HCT116 (cell line): ENCODE data around the gene STRA8. TPM values are rescaled to one million over a fixed set of nuclear protein-coding genes. Genes with fewer than 3 reads are reported as not detected.

Experiments
- ATAC-seq: fragments of 200-7000 bp; cut with Tn5 transposase; 2 replicates; pipeline ENCODE4 v1.9.1; 2020; ENCODE audit warnings: mild to moderate bottlenecking, moderate library complexity
- BruUV-seq: library from RNA; stranded (reverse); fragments of 400-500 nt; replicated peaks from 2 replicates; lab custom pipeline; 2021; lab: Mats Ljungman, UMichigan
- CTCF ChIA-PET: fragments of 300-600 bp; sonication (Branson Sonifier 250); formaldehyde crosslinking; loops from one replicate; lab custom pipeline; 2021; ENCODE audit warnings: antibody characterized with exemption; lab: Charles Lee
- POLR2A ChIA-PET: fragments of 300-600, 350-600 bp; sonication (Branson Sonifier 250); formaldehyde crosslinking; loops from one replicate; lab custom pipeline; 2021; ENCODE audit warnings: antibody characterized with exemption; lab: Charles Lee
- RAD21 ChIA-PET, 2 experiments: fragments of 300-600 bp; sonication (Branson Sonifier 250); formaldehyde crosslinking; loops; one replicate each; lab custom pipeline; 2023; ENCODE audit warnings: low total read pairs in 2 of 2; ENCODE audit not compliant: uncharacterized antibody in 2 of 2, unreplicated experiment in 2 of 2, low non-redundant PET in 1 of 2; lab: Charles Lee
- DNase-seq: peaks from one replicate; pipeline ENCODE4 v3.0.0-alpha.2; 2010; ENCODE audit warnings: low read depth, low spot score
- H2AFZ ChIP-seq: fragments of 200-600 bp; shearing (Covaris generic), sonication (generic); 2 replicates; pipeline ENCODE4 v1.6.1; 2017; ENCODE audit warnings: low read depth, mixed run types, mixed read lengths, antibody characterized with exemption, low read length; ENCODE audit not compliant: poor library complexity, severe bottlenecking
- H3K27ac ChIP-seq: 2 replicates; pipeline ENCODE4 v1.5.1; 2012; ENCODE audit warnings: low read depth, low read length
- H3K27me3 ChIP-seq: fragments of 200-600 bp; sonication (generic); 2 replicates; pipeline ENCODE4 v1.6.1; 2016; ENCODE audit warnings: mixed run types, low read length, mixed read lengths; ENCODE audit not compliant: insufficient read depth
- H3K36me3 ChIP-seq, 2 experiments: fragments of 200-500 bp in 1 of 2; fragments of 200-600 bp in 1 of 2; sonication (Bioruptor generic) in 1 of 2; sonication (generic) in 1 of 2; 2 replicates each; pipeline versions ENCODE4 v1.5.1 to v1.6.1; 2014 to 2016; ENCODE audit warnings: low read length in 2 of 2, inconsistent platforms in 1 of 2, mixed read lengths in 1 of 2, mixed run types in 1 of 2; ENCODE audit not compliant: insufficient read depth in 2 of 2, control insufficient read depth in 1 of 2
- H3K4me1 ChIP-seq, 2 experiments: fragments of 200-600 bp in 1 of 2; sonication (generic) in 1 of 2; 2 replicates each; pipeline versions ENCODE4 v1.5.1 to v1.6.1; 2012 to 2017; ENCODE audit warnings: low read length in 2 of 2, inconsistent platforms in 1 of 2, mild to moderate bottlenecking in 1 of 2, mixed read lengths in 1 of 2, mixed run types in 1 of 2, moderate library complexity in 1 of 2; ENCODE audit not compliant: insufficient read depth in 2 of 2, control insufficient read depth in 1 of 2
- H3K4me2 ChIP-seq: fragments of 200-600 bp; sonication (generic); 2 replicates; pipeline ENCODE4 v1.6.1; 2017; ENCODE audit warnings: mixed run types, low read length, mixed read lengths
- H3K4me3 ChIP-seq, 2 experiments: fragments of 200-600 bp in 1 of 2; sonication (generic) in 1 of 2; replicated peaks in 1 of 2; 2 replicates each; pipeline ENCODE4 v1.5.1; 2011 to 2016; ENCODE audit warnings: low read length in 2 of 2, control low read depth in 1 of 2, low read depth in 1 of 2, mild to moderate bottlenecking in 1 of 2, mixed read lengths in 1 of 2, mixed run types in 1 of 2
- H3K79me2 ChIP-seq: fragments of 200-600 bp; sonication (generic); 2 replicates; pipeline ENCODE4 v1.6.1; 2017; ENCODE audit warnings: mild to moderate bottlenecking, mixed run types, low read length, moderate library complexity, mixed read lengths; ENCODE audit not compliant: insufficient read depth
- H3K9ac ChIP-seq: fragments of 200-600 bp; sonication (generic); 2 replicates; pipeline ENCODE4 v1.6.1; 2016; ENCODE audit warnings: low read length, mixed read lengths
- H3K9me2 ChIP-seq: fragments of 200-600 bp; sonication (generic), shearing (Covaris generic); 2 replicates; pipeline ENCODE4 v1.6.1; 2017; ENCODE audit warnings: mixed run types, mild to moderate bottlenecking, moderate library complexity; ENCODE audit not compliant: insufficient read depth
- H3K9me3 ChIP-seq, 2 experiments: fragments of 200-500 bp in 1 of 2; fragments of 200-600 bp in 1 of 2; sonication (Bioruptor generic) in 1 of 2; sonication (generic) in 1 of 2; 2 replicates each; pipeline ENCODE4 v1.6.1; 2014 to 2017; ENCODE audit warnings: low read length in 2 of 2, mixed read lengths in 2 of 2, inconsistent platforms in 1 of 2, low read depth in 1 of 2, mild to moderate bottlenecking in 1 of 2, mixed run types in 1 of 2, moderate library complexity in 1 of 2; ENCODE audit not compliant: control insufficient read depth in 1 of 2, insufficient read depth in 1 of 2
- H4K20me1 ChIP-seq: fragments of 200-600 bp; sonication (generic), shearing (Covaris generic); 2 replicates; pipeline ENCODE4 v1.6.1; 2017; ENCODE audit warnings: mixed run types, mild to moderate bottlenecking, moderate library complexity; ENCODE audit not compliant: insufficient read depth
- CBX3 ChIP-seq: IDR thresholded peaks from 2 replicates; pipeline ENCODE4 v1.6.1; 2012; ENCODE audit warnings: low read depth
- CEBPB ChIP-seq: IDR thresholded peaks from 2 replicates; pipeline ENCODE4 v1.6.1; 2012; ENCODE audit warnings: low read depth
- CTCF ChIP-seq, 3 experiments: fragments of 200-600 bp in 1 of 3; sonication (generic) in 1 of 3; IDR thresholded peaks in 2 of 3; conservative IDR thresholded peaks in 1 of 3; 2 replicates each; pipeline ENCODE4 v1.5.1; 2012 to 2017; ENCODE audit warnings: low read depth in 2 of 3, low read length in 2 of 3, antibody characterized with exemption in 1 of 3, borderline replicate concordance in 1 of 3, control low read depth in 1 of 3, mild to moderate bottlenecking in 1 of 3, mixed read lengths in 1 of 3, mixed run types in 1 of 3, moderate library complexity in 1 of 3; ENCODE audit not compliant: insufficient read depth in 1 of 3
- EGR1 ChIP-seq: IDR thresholded peaks from 2 replicates; pipeline ENCODE4 v1.6.1; 2012; ENCODE audit warnings: low read depth
- EZH2phosphoT487 ChIP-seq: fragments of 200-600 bp; IDR thresholded peaks from 2 replicates; pipeline ENCODE4 v1.6.1; 2018; ENCODE audit warnings: antibody characterized with exemption, borderline replicate concordance
- JUND ChIP-seq: IDR thresholded peaks from 2 replicates; pipeline ENCODE4 v1.6.1; 2012
- POLR2A ChIP-seq: IDR thresholded peaks from 2 replicates; pipeline ENCODE4 v1.7.0; 2011; ENCODE audit warnings: borderline replicate concordance; ENCODE audit not compliant: insufficient read depth, insufficient read length; ENCODE audit errors: extremely low read depth
- RAD21 ChIP-seq: IDR thresholded peaks from 2 replicates; pipeline ENCODE4 v1.6.1; 2012; ENCODE audit warnings: low read depth, mild to moderate bottlenecking
- SRF ChIP-seq: IDR thresholded peaks from 2 replicates; pipeline ENCODE4 v1.6.1; 2012; ENCODE audit warnings: low read depth
- TCF7L2 ChIP-seq: IDR thresholded peaks from 2 replicates; pipeline ENCODE4 v1.7.0; 2011; ENCODE audit warnings: borderline replicate concordance, inconsistent platforms; ENCODE audit not compliant: insufficient read depth, insufficient read length; ENCODE audit errors: extremely low read depth
- YY1 ChIP-seq: IDR thresholded peaks from 2 replicates; pipeline ENCODE4 v1.6.1; 2011; ENCODE audit warnings: low read length, low read depth, moderate library complexity, mild to moderate bottlenecking; ENCODE audit not compliant: insufficient replicate concordance; ENCODE audit errors: extremely low read depth
- intact Hi-C: fragments of 100-400 bp; cut with micrococcal nuclease; formaldehyde crosslinking; loops from 2 replicates; pipeline ENCODE4 v1.10.0; 2022
- total RNA-seq: library from RNA; stranded (reverse); gene quantifications from one replicate; pipeline ENCODE4 v1.2.1, GENCODE V29; 2021; ENCODE audit not compliant: unreplicated experiment

Gene STRA8
- total RNA-seq, 1 experiment from 2014 or later: not detected

DNA sequence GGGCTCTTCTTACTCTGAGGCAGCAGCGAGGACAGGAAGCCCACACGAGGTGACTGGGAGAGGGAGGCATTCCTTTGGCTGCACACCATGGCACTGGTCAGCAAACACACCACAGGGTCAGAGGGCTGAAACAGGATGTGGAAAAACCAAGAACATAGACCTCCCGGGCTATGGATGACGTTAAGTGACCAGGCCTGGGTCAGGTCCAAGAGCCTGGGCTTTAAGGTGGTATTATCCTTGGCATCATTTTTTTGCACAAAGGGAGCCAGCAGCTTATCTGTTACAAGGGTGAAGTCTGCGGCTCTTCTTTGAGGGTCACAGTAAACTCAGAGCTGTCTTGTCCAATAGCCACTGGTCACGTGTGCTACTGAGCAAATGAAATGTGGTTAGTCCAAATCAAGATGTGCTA, 29.3 kb upstream of the STRA8 start:
- CTCF ChIA-PET: no interaction called here
- H3K9me3 ChIP-seq: no peaks in the 10 kb centered on the region
- POLR2A ChIA-PET: interaction anchor here (0.6 kb wide), 1 partner anchor 558 kb away, joined by 3 read pairs; no protein-coding TSS in a partner anchor
- no peak overlapping the region for H3K4me2 ChIP-seq
- H3K9me2 ChIP-seq: no peaks in the 10 kb centered on the region
- no peaks in the 10 kb centered on the region for H3K27me3 ChIP-seq
- no peak overlapping the region for H3K4me3 ChIP-seq
- BruUV-seq: no TSS peak
- no peaks in the 10 kb centered on the region for H3K79me2 ChIP-seq
- DNase-seq: no peak
- H3K4me1 ChIP-seq: no peaks in the 10 kb centered on the region
- no peak overlapping the region for H2AFZ ChIP-seq
- TF ChIP-seq POLR2A (no peak), CEBPB (no peak), YY1 (no peak), SRF (no peak), TCF7L2 (no peak), CTCF (IDR thresholded peaks at IDR 0.05 in 2 of 3, conservative IDR thresholded peaks at IDR 0.05 in 1 of 3; ENCODE audit: borderline replicate concordance in 1 of 3, insufficient read depth in 1 of 3, low read depth in 2 of 3, low read length in 2 of 3) (no peak), RAD21 (no peak), JUND (no peak), EZH2phosphoT487 (no peak)
- peaks cover 0 to 3% of the 10 kb centered on the region in 2 experiments; a peak in 2 of 4 replicates for H3K36me3 ChIP-seq
- no peak for ATAC-seq
- no peak overlapping the region for H3K9ac ChIP-seq
- no peaks in the 10 kb centered on the region for H4K20me1 ChIP-seq
- RAD21 ChIA-PET: no interaction called here
- intact Hi-C loops: no loop called here
- no peak overlapping the region for H3K27ac ChIP-seq

DNA sequence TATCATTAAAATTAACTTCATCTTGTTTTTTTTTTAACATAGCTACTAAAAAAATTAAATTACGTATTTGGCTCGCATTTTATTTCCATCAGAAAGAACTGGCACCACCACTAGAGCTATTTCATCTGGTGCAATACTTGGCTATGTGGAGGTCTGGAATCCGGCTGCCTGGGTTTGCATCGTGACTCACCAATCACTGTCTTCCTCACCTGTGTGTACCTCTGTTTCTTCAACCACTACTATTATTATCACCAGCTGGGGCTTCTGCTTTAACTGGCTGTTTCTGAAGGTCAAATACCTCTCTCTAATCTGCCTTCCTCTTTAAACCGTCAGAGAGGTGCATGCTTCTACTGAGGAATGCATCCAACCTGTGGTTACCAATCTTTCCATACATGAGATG, 28.8 kb upstream of the STRA8 start:
- H3K27ac ChIP-seq: no peak overlapping the region
- H3K4me1 ChIP-seq: no peaks in the 10 kb centered on the region
- peaks cover 0 to 3% of the 10 kb centered on the region in 2 experiments; a peak in 1 of 4 replicates for H3K36me3 ChIP-seq
- TF ChIP-seq CBX3: no peak
- no peak for TF ChIP-seq CEBPB
- no peak for TF ChIP-seq EGR1
- DNase-seq (no peak), ATAC-seq (no peak)
- no peaks in the 10 kb centered on the region for H3K27me3 ChIP-seq
- ChIA-PET POLR2A (no interaction called here), RAD21 (no interaction called here), CTCF (no interaction called here)
- H3K9me2 ChIP-seq: no peaks in the 10 kb centered on the region
- BruUV-seq: no TSS peak
- H3K9me3 ChIP-seq: no peaks in the 10 kb centered on the region
- no peak overlapping the region for H3K4me3 ChIP-seq
- H3K79me2 ChIP-seq: no peaks in the 10 kb centered on the region
- no peak overlapping the region for H3K9ac ChIP-seq
- intact Hi-C loops: no loop called here
- no peak overlapping the region for H3K4me2 ChIP-seq
- H4K20me1 ChIP-seq: no peaks in the 10 kb centered on the region
- H2AFZ ChIP-seq: no peak overlapping the region
